Globus pallidus (tissue), 1 donor: ENCODE measurements around the gene RIOX2.
A peak's percentile ranks its signal among the peaks of the same experiment; 100 is the strongest.

Experiments
- DNase-seq: peaks from one replicate; pipeline ENCODE4 v3.0.0-alpha.2; 2015; ENCODE audit warnings: low spot score

RIOX2 gene

GRCh38 chr3:97954228-97954827, 17.9 kb downstream of the RIOX2 start:
- DNase-seq, result no peak

GRCh38 chr3:97952872-97953271, 19.4 kb downstream of the RIOX2 start:
- no peak for DNase-seq

- DNase-seq, result no peak
Measured at GRCh38 chr3:97952280-97952679, 20.0 kb downstream of the RIOX2 start.

- DNase-seq, result no peak
Measured at GRCh38 chr3:97950360-97950759, 21.9 kb downstream of the RIOX2 start.

GRCh38 chr3:97949743-97950142, 22.5 kb downstream of the RIOX2 start:
- no peak for DNase-seq

GRCh38 chr3:97949110-97949485, 23.1 kb downstream of the RIOX2 start:
- no peak for DNase-seq

GRCh38 chr3:97948351-97949109, 23.7 kb downstream of the RIOX2 start:
- DNase-seq, result no peak

- DNase-seq, result no peak
Measured at GRCh38 chr3:97942801-97943546, 29.3 kb downstream of the RIOX2 start.

- peak; percentile 21 for DNase-seq
Measured at GRCh38 chr3:97940034-97940433, 32.2 kb downstream of the RIOX2 start.

- DNase-seq, result no peak
Measured at GRCh38 chr3:97939401-97939800, 32.8 kb downstream of the RIOX2 start.

GRCh38 chr3:97938444-97938843, 33.8 kb downstream of the RIOX2 start:
- DNase-seq, result no peak

GRCh38 chr3:97937205-97937604, 35.0 kb downstream of the RIOX2 start:
- no peak for DNase-seq

GRCh38 chr3:97935842-97936241, 36.4 kb downstream of the RIOX2 start:
- no peak for DNase-seq

GRCh38 chr3:97934980-97935695, 37.1 kb downstream of the RIOX2 start:
- DNase-seq, result no peak

- no peak for DNase-seq
Measured at GRCh38 chr3:97932387-97932801, 39.8 kb downstream of the RIOX2 start.

GRCh38 chr3:97931218-97931617, 41.0 kb downstream of the RIOX2 start:
- no peak for DNase-seq

GRCh38 chr3:97930018-97930417, 42.2 kb downstream of the RIOX2 start:
- DNase-seq, result no peak

GRCh38 chr3:97928986-97929385, 43.2 kb downstream of the RIOX2 start:
- no peak for DNase-seq

GRCh38 chr3:97927704-97928103, 44.5 kb downstream of the RIOX2 start:
- no peak for DNase-seq

- no peak for DNase-seq
Measured at GRCh38 chr3:97917813-97918536, 54.3 kb downstream of the RIOX2 start.

- DNase-seq, result no peak
Measured at GRCh38 chr3:97916576-97916975, 55.7 kb downstream of the RIOX2 start.

- DNase-seq, result no peak
Measured at GRCh38 chr3:97914388-97914787, 57.8 kb downstream of the RIOX2 start.
